Stimulated activated CD4-positive, alpha-beta T cell treated with anti-CD3 and anti-CD28 coated beads, Interleukin-12 subunit alpha, Interleukin-12 subunit beta, amount 100 ng/mL, for 48 hours (primary cell): ENCODE results near the gene INPP4B.

Source experiments
- DNase-seq, 3 donors: peaks; one replicate each; pipeline ENCODE4 v3.0.0-alpha.2; 2020; ENCODE audit warnings: low read depth in 2 of 3, low spot score in 1 of 3

The INPP4B gene

GRCh38 chr4:142316025-142316424 is 530.1 kb downstream of the INPP4B start:
- DNase-seq: no peak

- DNase-seq: no peak
These were observed 531.4 kb downstream of the INPP4B start for GRCh38 chr4:142314686-142315085.

- no peak for DNase-seq
These were observed 531.9 kb downstream of the INPP4B start for GRCh38 chr4:142314247-142314646.

- DNase-seq: no peak
These were observed 533.7 kb downstream of the INPP4B start for GRCh38 chr4:142312391-142312790.

GRCh38 chr4:142311916-142312315 is 534.2 kb downstream of the INPP4B start:
- no peak for DNase-seq

DNA sequence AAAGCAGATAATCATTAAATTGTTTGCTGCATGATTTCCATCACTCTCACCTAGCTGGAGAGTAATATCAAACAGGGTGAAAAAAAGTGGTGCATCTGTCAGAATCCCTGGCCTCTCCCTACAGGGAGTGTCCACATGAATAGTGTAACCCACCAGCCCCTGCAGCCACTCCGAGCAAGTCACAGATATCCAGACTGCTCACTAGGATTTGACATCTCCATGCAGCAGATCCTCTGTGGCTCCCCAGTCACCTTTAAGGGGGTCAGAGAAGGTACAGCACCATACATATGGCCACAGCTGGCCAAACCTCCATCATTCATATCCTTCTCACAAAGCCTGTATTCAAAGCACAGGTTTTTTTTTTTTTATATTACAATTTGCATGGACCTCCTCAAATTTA is 536.3 kb downstream of the INPP4B start:
- no peak for DNase-seq

GRCh38 chr4:142307857-142308256 is 538.2 kb downstream of the INPP4B start:
- DNase-seq: no peak

DNA sequence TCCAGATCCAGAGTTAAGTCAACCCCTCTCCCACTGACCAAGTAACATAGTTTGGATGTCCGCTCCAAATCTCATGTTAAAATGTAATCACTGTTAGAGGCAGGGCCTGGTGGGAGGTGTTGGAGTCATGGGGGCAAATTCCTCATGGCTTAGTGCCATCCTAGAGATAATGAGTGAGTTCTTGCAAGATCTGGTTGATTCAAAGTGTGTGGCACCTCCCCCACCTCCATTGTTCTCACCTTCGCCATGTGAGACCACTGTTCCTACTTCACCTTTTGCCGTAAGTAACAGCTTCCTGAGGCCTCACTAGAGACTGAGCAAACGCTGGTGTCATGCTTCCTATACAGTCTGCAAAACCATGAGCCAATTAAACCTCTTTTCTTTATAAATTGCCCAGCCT is 548.8 kb downstream of the INPP4B start:
- no peak for DNase-seq

- DNase-seq: no peak
These were observed 552.6 kb downstream of the INPP4B start for GRCh38 chr4:142293536-142293935.

- no peak for DNase-seq
These were observed 553.9 kb downstream of the INPP4B start for GRCh38 chr4:142292231-142292630.

GRCh38 chr4:142291299-142292050 is 554.6 kb downstream of the INPP4B start:
- DNase-seq: no peak

DNA sequence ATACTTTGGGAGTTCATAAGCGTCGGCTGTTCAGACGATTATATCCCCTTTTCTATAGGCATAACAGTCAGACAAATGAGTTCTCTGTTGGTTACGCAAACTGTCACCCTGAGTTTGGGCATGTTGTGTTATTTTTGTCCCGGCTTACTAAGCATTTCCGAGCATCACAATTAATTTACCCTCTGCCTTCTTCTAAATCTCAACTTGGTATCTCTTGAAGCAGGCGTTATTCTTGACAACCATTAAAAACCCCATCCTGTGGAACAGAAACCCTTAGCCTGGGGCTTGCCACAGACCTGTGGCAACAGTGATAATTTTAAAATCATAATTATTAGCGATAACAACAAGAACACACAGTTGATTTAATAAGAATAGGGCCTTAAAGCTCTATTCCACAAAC is 558.7 kb downstream of the INPP4B start:
- no peak for DNase-seq

- DNase-seq: no peak
These were observed 560.9 kb downstream of the INPP4B start for GRCh38 chr4:142285222-142285583.

GRCh38 chr4:142284402-142285221 is 561.5 kb downstream of the INPP4B start:
- no peak for DNase-seq

GRCh38 chr4:142282870-142283431 is 563.1 kb downstream of the INPP4B start:
- peak in 1 of 3 donors; percentile 66 for DNase-seq

DNA sequence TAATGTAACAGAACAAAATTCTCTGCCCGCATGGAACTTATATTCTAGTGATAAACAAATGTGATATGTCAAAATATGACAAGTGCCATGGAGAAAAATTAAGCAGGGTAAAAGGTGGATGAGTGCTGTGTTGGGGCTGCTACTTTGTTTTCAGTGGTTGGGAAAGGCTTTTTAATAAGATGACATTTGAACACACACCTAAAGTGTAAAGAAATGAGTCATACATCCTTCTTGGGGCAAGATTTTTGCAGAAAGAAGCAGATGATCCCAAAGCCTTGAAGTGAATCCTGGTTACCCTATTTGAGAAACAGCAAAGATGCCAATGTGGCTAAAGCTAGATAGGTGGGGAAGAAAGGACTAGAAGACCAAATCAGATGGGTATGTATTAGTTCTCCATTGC is 564.1 kb downstream of the INPP4B start:
- no peak for DNase-seq

DNA sequence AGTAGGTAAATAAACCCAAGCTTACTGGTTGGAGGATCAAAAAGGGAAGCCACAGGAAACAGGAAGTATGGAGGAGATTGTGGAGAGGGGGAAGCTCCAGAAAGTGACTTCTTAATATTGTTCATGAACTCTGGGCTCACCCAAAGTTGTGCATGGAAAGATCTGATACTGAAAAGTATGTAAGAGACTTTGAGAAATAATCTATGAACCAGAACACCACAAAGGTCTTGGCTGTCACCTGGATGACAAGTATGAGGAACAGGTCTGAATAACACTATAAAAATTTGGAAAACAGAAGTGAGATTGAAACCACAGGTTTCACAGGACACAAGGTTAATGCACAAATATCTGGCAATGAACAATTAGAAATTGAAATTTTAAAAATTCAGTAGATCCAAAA is 567.4 kb downstream of the INPP4B start:
- DNase-seq: no peak

DNA sequence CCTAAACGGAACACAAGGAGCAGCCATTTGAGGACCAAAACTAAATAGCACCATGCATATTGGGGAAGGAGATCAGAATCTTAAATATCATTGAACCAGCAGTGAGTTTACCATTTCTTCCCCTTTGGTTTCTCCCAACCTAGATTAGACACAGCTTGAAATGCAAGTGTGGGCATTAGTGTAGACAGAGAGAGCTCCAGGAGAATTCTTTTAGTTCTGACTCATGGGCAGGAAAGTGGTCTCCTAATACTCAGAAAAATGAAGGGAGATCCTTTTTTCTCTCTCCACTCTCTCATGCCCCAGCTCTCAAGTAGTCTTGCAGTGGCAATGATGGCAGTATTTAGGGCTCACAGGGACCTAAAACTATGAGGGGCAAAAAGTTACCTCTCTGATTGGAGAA is 567.9 kb downstream of the INPP4B start:
- no peak for DNase-seq

- no peak for DNase-seq
These were observed 572.0 kb downstream of the INPP4B start for GRCh38 chr4:142274137-142274536.

- no peak for DNase-seq
These were observed 573.6 kb downstream of the INPP4B start for GRCh38 chr4:142272452-142272851.

- DNase-seq: no peak
These were observed 574.3 kb downstream of the INPP4B start for GRCh38 chr4:142271832-142272231.

DNA sequence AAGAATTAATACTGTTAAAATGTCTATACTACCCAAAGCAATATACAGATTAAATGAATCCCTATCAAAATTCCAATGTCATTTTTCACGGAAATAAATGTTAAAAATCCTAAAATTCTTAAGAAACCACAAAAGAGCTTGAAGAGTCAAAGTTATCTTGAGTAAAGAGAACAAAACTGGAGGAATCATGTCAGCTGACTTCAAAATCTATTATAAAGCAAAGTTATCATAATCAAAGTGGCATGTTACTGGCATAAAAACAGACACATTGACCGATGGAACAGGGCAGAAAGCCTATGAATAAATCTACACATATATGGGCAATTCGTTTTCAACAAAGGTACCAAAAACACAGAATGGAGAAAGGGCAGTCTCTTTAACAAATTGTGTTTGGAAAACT is 579.0 kb downstream of the INPP4B start:
- no peak for DNase-seq
